Measurements from ENCODE around the gene ZSCAN5A. TPM values are rescaled to one million over a fixed set of nuclear protein-coding genes. Genes with fewer than 3 reads are reported as not detected.
"Not testable (repeated sequence)": the region's sequence is repeated elsewhere in the genome, so short reads cannot be mapped to it uniquely, and the experiment has no call there.

Gene ZSCAN5A
- total RNA-seq, 6 experiments from 2014 or later: 2.3 to 7.9 (median 3.7) TPM

- ATAC-seq (no peak), DNase-seq (no peak)
- Histone ChIP-seq H3K36me3 (no peaks in the 10 kb centered on the region), H3K27ac (no peak overlapping the region), H3K4me1 (no peaks in the 10 kb centered on the region), H3K27me3 (no peaks in the 10 kb centered on the region), H3K9me3 (no peaks in the 10 kb centered on the region), H3K4me3 (no peak overlapping the region)
- TF ChIP-seq POLR2A (IDR thresholded peaks at IDR 0.05) (no peak), CTCF (IDR thresholded peaks at IDR 0.05) (no peak)
- intact Hi-C loops (cut with DNase I): no loop called here
Observed at GRCh38 chr19:56341948-56342347, 27.3 kb upstream of the ZSCAN5A start.

- H3K27me3 ChIP-seq, H3K4me1 ChIP-seq, H3K27ac ChIP-seq, ATAC-seq, DNase-seq, H3K4me3 ChIP-seq, H3K36me3 ChIP-seq, H3K9me3 ChIP-seq: not testable (repeated sequence)
- intact Hi-C loops (cut with DNase I): loop anchor here in 1 of 2 donors (10.0 kb wide), 1 partner anchor 84 kb away; no protein-coding TSS in a partner anchor
- 98% methylated on average over 4 of the region's 10 CpGs for WGBS (ENCODE audit: insufficient coverage, low coverage, low lambda C conversion rate, missing lambda C conversion rate)
Observed at GRCh38 chr19:56339031-56339430, 24.4 kb upstream of the ZSCAN5A start.

GRCh38 chr19:56337077-56337476 is 22.4 kb upstream of the ZSCAN5A start:
- not testable (repeated sequence) for ATAC-seq, H3K27ac ChIP-seq, H3K4me3 ChIP-seq, H3K9me3 ChIP-seq, H3K27me3 ChIP-seq, DNase-seq, H3K36me3 ChIP-seq, H3K4me1 ChIP-seq
- intact Hi-C loops (cut with DNase I): loop anchor here in 1 of 2 donors (10.0 kb wide), 1 partner anchor 82 kb away; no protein-coding TSS in a partner anchor
- no CpG with 5 or more reads among the region's 8 CpGs for WGBS (ENCODE audit: insufficient coverage, low coverage, low lambda C conversion rate, missing lambda C conversion rate)

- not testable (repeated sequence) for ATAC-seq, H3K36me3 ChIP-seq, H3K9me3 ChIP-seq, H3K4me3 ChIP-seq, DNase-seq, H3K27me3 ChIP-seq, H3K4me1 ChIP-seq, H3K27ac ChIP-seq
- intact Hi-C loops (cut with DNase I): loop anchor here in 1 of 2 donors (10.0 kb wide), 1 partner anchor 81 kb away; no protein-coding TSS in a partner anchor
Observed at GRCh38 chr19:56335371-56335770, 20.7 kb upstream of the ZSCAN5A start.

- Histone ChIP-seq H3K27me3 (no peaks in the 10 kb centered on the region), H3K27ac (no peak overlapping the region), H3K36me3 (no peaks in the 10 kb centered on the region), H3K9me3 (no peaks in the 10 kb centered on the region), H3K4me3 (no peak overlapping the region), H3K4me1 (no peaks in the 10 kb centered on the region)
- peak; percentile 64 to 83 (median 75) for TF ChIP-seq CTCF (IDR thresholded peaks at IDR 0.05)
- no peak for TF ChIP-seq POLR2A (IDR thresholded peaks at IDR 0.05)
- no peak for DNase-seq
- intact Hi-C loops (cut with DNase I): loop anchor here in 1 of 2 donors (10.0 kb wide), 1 partner anchor 79 kb away; no protein-coding TSS in a partner anchor
- peak; percentile 80 to 92 (median 85) for ATAC-seq
Observed at GRCh38 chr19:56333506-56333905, 18.9 kb upstream of the ZSCAN5A start.

- no peak for TF ChIP-seq POLR2A (IDR thresholded peaks at IDR 0.05)
- TF ChIP-seq CTCF (IDR thresholded peaks at IDR 0.05): no peak
- H3K9me3 ChIP-seq: no peaks in the 10 kb centered on the region
- no peak for ATAC-seq
Observed at GRCh38 chr19:56332695-56333094, 18.1 kb upstream of the ZSCAN5A start.

More at GRCh38 chr19:56332695-56333094, 18.1 kb upstream of the ZSCAN5A start:
- DNase-seq: no peak
- H3K27me3 ChIP-seq: no peaks in the 10 kb centered on the region
- intact Hi-C loops (cut with DNase I): loop anchor here in 1 of 2 donors (10.0 kb wide), 1 partner anchor 78 kb away; no protein-coding TSS in a partner anchor
- H3K4me3 ChIP-seq: no peak overlapping the region
- no peak overlapping the region for H3K27ac ChIP-seq
- no peaks in the 10 kb centered on the region for H3K36me3 ChIP-seq
- H3K4me1 ChIP-seq: no peaks in the 10 kb centered on the region

Data from right lobe of liver (tissue), 6 donors.